Measurements from ENCODE around the gene GAB2.
A peak's percentile ranks its signal among the peaks of the same experiment; 100 is the strongest.

GRCh38 chr11:78420255-78420764, 2.7 kb upstream of the GAB2 start:
- TF ChIP-seq CTCF (IDR thresholded peaks at IDR 0.05) (peak; percentile 76), EZH2 (IDR thresholded peaks at IDR 0.05; ENCODE audit: borderline replicate concordance, insufficient read depth, low read depth, low read length, poor library complexity, severe bottlenecking) (no peak)
